ENCODE results near the gene DOLPP1.
"Not testable (repeated sequence)": the region's sequence is repeated elsewhere in the genome, so short reads cannot be mapped to it uniquely, and the experiment has no call there.

- not testable (repeated sequence) for TF ChIP-seq EZH2 (IDR thresholded peaks at IDR 0.05; ENCODE audit: low read length, unreplicated experiment); CTCF (conservative IDR thresholded peaks at IDR 0.05; ENCODE audit: low read depth, low read length)
Observed at GRCh38 chr9:129112526-129112925, 31.6 kb downstream of the DOLPP1 start.

All from PC-3 (cell line).